Spleen (tissue), 11 donors: Measurements from ENCODE around the gene FBXO31. TPM values are rescaled to one million over a fixed set of nuclear protein-coding genes. Genes with fewer than 3 reads are reported as not detected.

Experiments
- DNase-seq: peaks from one replicate; pipeline ENCODE4 v3.0.0-alpha.2; 2020
- H3K27ac ChIP-seq, 8 donors: fragments of 200-600 bp; sonication (generic) in 7 of 8; 1 replicate in 4 of 8; 2 replicates in 4 of 8; pipeline versions ENCODE4 v1.5.0 to v1.8.0; 2016 to 2021; ENCODE audit warnings: inconsistent platforms in 4 of 8, mild to moderate bottlenecking in 4 of 8, moderate library complexity in 1 of 8
- H3K27me3 ChIP-seq, 7 donors: fragments of 200-600 bp; sonication (generic) in 6 of 7; replicated peaks in 1 of 7; 1 replicate in 4 of 7; 2 replicates in 3 of 7; pipeline versions ENCODE4 v1.5.0 to v1.8.0; 2016 to 2021; ENCODE audit warnings: inconsistent platforms in 3 of 7, mild to moderate bottlenecking in 1 of 7
- H3K36me3 ChIP-seq, 6 donors: fragments of 200-600 bp; sonication (generic) in 5 of 6; 1 replicate in 4 of 6; 2 replicates in 2 of 6; pipeline versions ENCODE4 v1.5.0 to v1.8.0; 2016 to 2021; ENCODE audit warnings: inconsistent platforms in 2 of 6
- H3K4me1 ChIP-seq, 6 donors: fragments of 200-600 bp; sonication (generic) in 5 of 6; 1 replicate in 3 of 6; 2 replicates in 3 of 6; pipeline versions ENCODE4 v1.5.0 to v1.8.0; 2016 to 2021; ENCODE audit warnings: inconsistent platforms in 3 of 6
- H3K4me3 ChIP-seq, 8 donors: fragments of 200-600 bp; sonication (generic) in 7 of 8; 1 replicate in 4 of 8; 2 replicates in 4 of 8; pipeline versions ENCODE4 v1.5.0 to v1.8.0; 2016 to 2021; ENCODE audit warnings: inconsistent platforms in 4 of 8, mild to moderate bottlenecking in 4 of 8, moderate library complexity in 2 of 8
- H3K9me3 ChIP-seq, 8 donors: fragments of 200-600 bp; sonication (generic) in 7 of 8; 1 replicate in 4 of 8; 2 replicates in 4 of 8; pipeline versions ENCODE4 v1.5.0 to v1.8.0; 2016 to 2021; ENCODE audit warnings: inconsistent platforms in 4 of 8
- CTCF ChIP-seq, 11 experiments: fragments of 200-600 bp in 7 of 11; fragments of 450-650 bp in 4 of 11; sonication (generic) in 4 of 11; IDR thresholded peaks in 8 of 11; conservative IDR thresholded peaks in 3 of 11; 1 replicate in 7 of 11; 2 replicates in 4 of 11; pipeline versions ENCODE4 v1.4.0 to v1.8.0; 2016 to 2021; ENCODE audit warnings: antibody characterized with exemption in 11 of 11, inconsistent platforms in 4 of 11, mild to moderate bottlenecking in 1 of 11
- POLR2A ChIP-seq, 3 donors: fragments of 450-650 bp; IDR thresholded peaks; one replicate each; pipeline ENCODE4 v1.5.1; 2017; ENCODE audit warnings: antibody characterized with exemption in 3 of 3, mild to moderate bottlenecking in 1 of 3
- POLR2AphosphoS5 ChIP-seq, 3 donors: sonication (generic); formaldehyde crosslinking; IDR thresholded peaks; one replicate each; pipeline ENCODE4 v1.5.1; 2017; ENCODE audit warnings: antibody characterized with exemption in 3 of 3
- WGBS, 5 donors: extraction: QIAGEN DNeasy Blood & Tissue Kit in 3 of 5; methylation state at CpG; one replicate each; pipeline versions ENCODE4 v1.1.5 to v1.1.7; 2013 to 2018; 5-methylcytosine and 5-hydroxymethylcytosine counted together
- intact Hi-C: fragments of 100-400 bp; cut with DNase I; formaldehyde crosslinking; loops from one replicate; pipeline ENCODE4 v1.15.0; 2023; ENCODE audit warnings: low total_unique reads
- polyA plus RNA-seq, 3 donors: library from polyadenylated mRNA; stranded (reverse); fragments of 200-250 nt; gene quantifications; one replicate each; pipeline ENCODE4 v1.2.1, GENCODE V29; 2013
- total RNA-seq, 7 donors: library from RNA; depleted of rRNA in 3 of 7; stranded (reverse); fragments of >200 nt in 3 of 7; fragmentation: NEBNext Ultra II Directional in 4 of 7; extraction: Animal tissue kit (Norgen Biotek cat#: 25700) in 4 of 7; gene quantifications; one replicate each; pipeline versions ENCODE4 v1.1.0 to v1.2.1, GENCODE V29; 2016 to 2021
- donor health status: healthy with polysubstance abuse.
- donor health status: DM: no; HTN: no; CAD: no; lungs with moderate emphysema.
- donor health status: DM: no; HTN: no; CAD: no.
- donor health status: Bipolar disorder and iron deficiency.
- donor health status: healthy.
- donor health status: DM: no; HTN: no; CAD: no.
- donor health status: DM: yes; HTN: yes; CAD: no.

Gene FBXO31
- total and polyA plus RNA-seq, 10 donors = 7.9 to 30.6 (median 26.7) TPM

- no peak for DNase-seq
- TF ChIP-seq CTCF (IDR thresholded peaks at IDR 0.05 in 8 of 11, conservative IDR thresholded peaks at IDR 0.05 in 3 of 11) (no peak), POLR2A (IDR thresholded peaks at IDR 0.05) (no peak), POLR2AphosphoS5 (IDR thresholded peaks at IDR 0.05) (no peak)
- Histone ChIP-seq H3K36me3 (peaks cover 0 to 85% (median 36%) of the 10 kb centered on the region in 6 donors), H3K27me3 (no peaks in the 10 kb centered on the region), H3K27ac (no peak overlapping the region), H3K4me1 (peaks cover 0 to 4% (median 2%) of the 10 kb centered on the region in 6 donors), H3K4me3 (no peak overlapping the region), H3K9me3 (no peaks in the 10 kb centered on the region)
- WGBS, 5 donors = 94 to 96% (median 94%) methylated on average over 7 of the region's 7 CpGs
- intact Hi-C loops = no loop called here
These were observed 24.5 kb downstream of the FBXO31 start for GRCh38 chr16:87359121-87359520.

DNA sequence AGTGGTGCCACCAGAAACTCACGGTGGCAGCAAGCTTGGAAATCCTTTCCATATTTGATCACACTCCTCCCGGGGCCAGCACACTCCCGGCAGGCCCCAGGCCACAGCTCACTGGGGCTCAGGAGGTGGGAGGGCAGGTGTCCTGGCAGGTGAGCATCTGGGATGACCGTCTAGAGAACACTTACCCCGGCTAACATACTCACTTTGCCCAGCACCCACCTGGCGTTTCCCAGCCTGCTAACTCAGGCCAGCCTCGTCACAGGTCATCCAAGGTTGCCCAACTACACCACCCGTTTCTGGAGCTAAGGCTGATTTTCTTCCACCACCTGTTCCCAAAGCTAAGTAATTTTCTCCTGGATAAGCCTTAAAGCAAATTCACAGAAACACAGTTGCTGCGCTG, 24.9 kb downstream of the FBXO31 start:
- Histone ChIP-seq H3K27ac (no peak overlapping the region), H3K36me3 (peaks cover 0 to 83% (median 36%) of the 10 kb centered on the region in 6 donors), H3K27me3 (no peaks in the 10 kb centered on the region), H3K4me3 (no peak overlapping the region), H3K4me1 (peaks cover 0 to under 1% (median 0%) of the 10 kb centered on the region in 6 donors), H3K9me3 (no peaks in the 10 kb centered on the region)
- 91 to 97% (median 92%) methylated on average over 8 to 9 of the region's 9 CpGs for WGBS, 5 donors
- TF ChIP-seq CTCF (IDR thresholded peaks at IDR 0.05 in 8 of 11, conservative IDR thresholded peaks at IDR 0.05 in 3 of 11) (no peak), POLR2AphosphoS5 (IDR thresholded peaks at IDR 0.05) (no peak), POLR2A (IDR thresholded peaks at IDR 0.05) (no peak)
- intact Hi-C loops = no loop called here
- no peak for DNase-seq

DNA sequence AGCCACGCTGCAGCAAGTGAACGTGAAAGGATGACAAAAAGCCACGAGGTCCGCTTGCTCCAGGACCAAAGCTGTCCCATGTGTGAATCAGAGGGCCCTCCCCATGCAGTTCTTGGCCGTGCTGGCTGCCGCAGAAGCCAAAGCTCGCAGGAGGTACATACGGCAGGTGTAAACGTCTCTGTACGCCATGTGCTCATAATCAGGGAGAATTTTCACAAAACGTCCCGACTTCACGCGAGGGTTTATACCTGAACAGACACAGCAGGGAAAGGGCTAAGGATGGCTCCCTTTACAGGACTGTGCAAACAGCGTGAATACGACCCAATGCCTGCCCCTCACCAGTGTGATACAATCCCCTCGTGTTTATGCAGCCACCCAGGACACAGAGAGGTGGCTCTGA, 25.3 kb downstream of the FBXO31 start:
- Histone ChIP-seq H3K27ac (no peak overlapping the region), H3K36me3 (peaks cover 0 to 86% (median 36%) of the 10 kb centered on the region in 6 donors), H3K27me3 (no peaks in the 10 kb centered on the region), H3K4me1 (no peaks in the 10 kb centered on the region), H3K4me3 (no peak overlapping the region), H3K9me3 (no peaks in the 10 kb centered on the region)
- WGBS, 5 donors = 93 to 97% (median 95%) methylated on average over 17 of the region's 17 CpGs
- DNase-seq = no peak
- intact Hi-C loops = no loop called here
- TF ChIP-seq POLR2A (IDR thresholded peaks at IDR 0.05) (no peak), CTCF (IDR thresholded peaks at IDR 0.05 in 8 of 11, conservative IDR thresholded peaks at IDR 0.05 in 3 of 11) (no peak), POLR2AphosphoS5 (IDR thresholded peaks at IDR 0.05) (no peak)

GRCh38 chr16:87356491-87356853, 27.1 kb downstream of the FBXO31 start:
- intact Hi-C loops = no loop called here
- H3K27ac ChIP-seq = no peak overlapping the region
- WGBS, 5 donors = 95 to 96% (median 95%) methylated on average over 8 of the region's 8 CpGs
- H3K4me3 ChIP-seq = no peak overlapping the region
- no peak for TF ChIP-seq POLR2A (IDR thresholded peaks at IDR 0.05)
- no peak for TF ChIP-seq CTCF (IDR thresholded peaks at IDR 0.05 in 8 of 11, conservative IDR thresholded peaks at IDR 0.05 in 3 of 11)
- TF ChIP-seq POLR2AphosphoS5 (IDR thresholded peaks at IDR 0.05) = no peak
- no peaks in the 10 kb centered on the region for H3K4me1 ChIP-seq
- no peaks in the 10 kb centered on the region for H3K27me3 ChIP-seq
- no peak for DNase-seq
- peaks cover 0 to 81% (median 31%) of the 10 kb centered on the region in 6 donors for H3K36me3 ChIP-seq
- H3K9me3 ChIP-seq = no peaks in the 10 kb centered on the region
